IPS DF 6.9 (cell line): ENCODE results near the gene KLRG1.

Source experiments
- DNase-seq: peaks from one replicate; pipeline ENCODE4 v3.0.0-alpha.2; 2013; ENCODE audit warnings: low read depth, low spot score
- H3K27ac ChIP-seq: one replicate; pipeline ENCODE4 v1.5.1; 2013; ENCODE audit warnings: low read length, control low read depth
- H3K27me3 ChIP-seq: 2 replicates; pipeline ENCODE4 v1.6.1; 2013; ENCODE audit warnings: mild to moderate bottlenecking, low read length; ENCODE audit not compliant: control insufficient read depth, insufficient read depth
- H3K36me3 ChIP-seq: 2 replicates; pipeline ENCODE4 v1.6.1; 2013; ENCODE audit warnings: low read length; ENCODE audit not compliant: control insufficient read depth, insufficient read depth
- H3K4me1 ChIP-seq: 2 replicates; pipeline ENCODE4 v1.6.1; 2013; ENCODE audit warnings: low read length; ENCODE audit not compliant: control insufficient read depth, insufficient read depth
- H3K4me3 ChIP-seq: 2 replicates; pipeline ENCODE4 v1.5.1; 2013; ENCODE audit warnings: mild to moderate bottlenecking, low read length
- H3K9me3 ChIP-seq: 2 replicates; pipeline ENCODE4 v1.6.1; 2013; ENCODE audit warnings: low read length, inconsistent platforms; ENCODE audit not compliant: control insufficient read depth, insufficient read depth
- WGBS: extraction: QIAGEN DNeasy Blood & Tissue Kit; methylation state at CpG from one replicate; pipeline ENCODE4 v1.1.7; 2013; ENCODE audit warnings: mixed read lengths, missing lambda C conversion rate; ENCODE audit not compliant: insufficient read length, insufficient coverage; 5-methylcytosine and 5-hydroxymethylcytosine counted together

The KLRG1 gene

DNA sequence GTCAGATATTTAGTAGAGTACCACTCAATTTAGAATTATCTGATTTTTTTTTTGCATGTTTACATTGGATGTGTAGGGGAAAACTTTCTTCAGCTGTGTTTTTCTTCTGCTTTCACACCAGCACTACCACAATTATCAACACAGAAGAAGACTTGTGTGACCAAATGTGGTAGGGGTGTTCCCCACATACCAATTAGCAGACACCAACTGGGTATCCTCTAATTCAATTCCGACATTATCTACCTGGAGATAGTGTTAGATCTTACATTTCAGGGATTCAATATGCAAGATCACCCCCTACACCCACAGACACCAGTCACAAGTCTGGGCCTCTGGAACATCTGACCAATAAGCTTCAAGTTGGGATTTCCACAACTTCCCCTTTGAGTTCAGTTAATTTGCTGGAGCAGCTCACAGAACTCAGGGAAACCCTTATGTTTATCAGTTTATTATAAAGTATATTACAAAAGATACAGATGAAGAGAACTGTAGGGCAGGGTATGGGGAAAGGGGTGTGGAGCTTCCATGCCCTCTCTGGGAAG, 4.1 kb upstream of the KLRG1 start:
- Histone ChIP-seq H3K36me3 (no peaks in the 10 kb centered on the region), H3K4me3 (no peak overlapping the region), H3K4me1 (no peaks in the 10 kb centered on the region), H3K9me3 (no peaks in the 10 kb centered on the region), H3K27ac (no peak overlapping the region), H3K27me3 (no peaks in the 10 kb centered on the region)
- DNase-seq = no peak
- no CpG with 5 or more reads among the region's 1 CpG for WGBS

DNA sequence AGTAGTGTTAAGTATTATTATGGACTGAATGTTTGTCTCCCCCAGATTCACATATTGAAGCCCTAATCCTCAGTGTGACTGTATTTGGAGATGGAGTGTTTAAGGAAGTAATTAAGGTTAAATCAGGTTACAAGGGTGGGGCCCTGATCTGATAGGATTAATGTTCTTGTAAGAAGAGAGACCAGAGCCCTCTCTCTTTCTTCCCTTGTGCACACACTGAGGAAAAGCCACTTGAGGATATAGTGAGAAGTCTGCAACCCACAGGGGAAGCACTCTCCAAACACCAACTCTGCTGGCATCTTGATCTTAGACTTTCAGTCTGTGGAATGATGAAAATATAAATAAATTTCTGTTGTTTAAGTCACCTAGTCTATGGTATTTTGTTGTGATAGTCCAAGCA, 2.2 kb upstream of the KLRG1 start:
- no peak overlapping the region for H3K27ac ChIP-seq
- no peak for DNase-seq
- H3K9me3 ChIP-seq = no peaks in the 10 kb centered on the region
- H3K4me3 ChIP-seq = no peak overlapping the region
- H3K4me1 ChIP-seq = no peaks in the 10 kb centered on the region
- H3K27me3 ChIP-seq = no peaks in the 10 kb centered on the region
- no peaks in the 10 kb centered on the region for H3K36me3 ChIP-seq

DNA sequence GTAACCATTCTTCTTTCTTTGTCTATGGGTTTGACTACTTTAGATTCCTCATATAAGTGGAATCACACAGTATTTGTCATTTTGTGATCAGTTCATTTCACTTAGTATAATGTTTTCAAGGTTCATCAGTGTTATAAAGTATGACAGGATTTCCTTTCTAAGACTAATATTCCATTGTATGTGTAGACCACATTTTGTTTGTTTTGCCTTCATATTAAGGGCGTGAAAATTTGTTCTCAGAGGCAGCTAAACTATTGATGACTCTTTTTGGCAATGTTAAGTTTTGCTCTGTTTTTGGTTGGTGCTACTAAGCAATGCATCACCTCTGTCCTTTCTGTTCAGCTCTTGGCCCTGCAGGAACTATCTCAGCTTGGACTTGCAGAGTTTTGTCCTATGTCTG, 1.7 kb upstream of the KLRG1 start:
- no peak for DNase-seq
- H3K4me1 ChIP-seq = no peaks in the 10 kb centered on the region
- H3K4me3 ChIP-seq = no peak overlapping the region
- H3K27ac ChIP-seq = no peak overlapping the region
- WGBS = no CpG with 5 or more reads among the region's 1 CpG
- H3K27me3 ChIP-seq = no peaks in the 10 kb centered on the region
- H3K36me3 ChIP-seq = no peaks in the 10 kb centered on the region
- H3K9me3 ChIP-seq = no peaks in the 10 kb centered on the region

DNA sequence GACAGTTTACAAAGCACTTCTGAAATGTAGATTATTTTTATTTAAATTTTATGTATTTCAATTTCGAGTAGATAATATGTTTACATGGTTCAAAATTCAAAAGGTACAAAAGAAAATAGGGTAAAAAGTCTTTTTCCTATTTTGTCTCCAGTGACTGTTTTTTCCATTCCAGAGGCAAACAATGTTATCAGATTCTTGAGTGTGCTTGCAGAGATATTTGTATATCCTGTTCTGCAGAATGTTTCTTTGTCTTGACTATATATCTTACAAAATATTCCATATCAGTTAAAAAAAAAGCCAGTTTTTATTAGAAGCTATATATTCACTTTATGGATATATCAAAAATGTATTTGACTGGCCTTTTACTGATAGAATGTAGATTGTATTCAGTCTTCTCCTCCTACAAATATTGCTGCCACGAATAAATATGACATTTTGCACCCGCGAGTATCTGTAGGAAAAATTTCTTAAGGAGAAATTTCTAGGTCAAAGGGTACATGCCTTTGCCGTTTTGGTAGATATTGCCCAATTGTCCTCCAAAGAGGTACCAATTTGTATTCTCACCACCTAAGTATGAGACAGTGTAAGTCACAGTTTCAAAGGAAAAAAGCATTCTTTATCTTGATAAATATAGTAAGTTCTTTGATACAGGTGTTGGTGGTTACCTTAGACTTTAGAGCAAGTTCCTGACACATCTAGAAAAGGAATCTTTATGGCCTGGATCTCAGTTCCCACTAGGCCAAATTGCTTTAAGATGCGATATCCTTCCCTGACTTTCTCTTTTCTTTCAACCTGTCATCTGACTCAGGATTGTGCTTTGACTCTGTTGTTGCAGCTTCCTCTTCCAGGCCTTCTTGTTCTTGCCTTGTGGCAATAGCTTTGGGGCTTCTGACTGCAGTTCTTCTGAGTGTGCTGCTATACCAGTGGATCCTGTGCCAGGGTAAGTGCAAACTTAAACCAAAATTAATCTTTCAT, 2.3 kb downstream of the KLRG1 start:
- Histone ChIP-seq H3K27me3 (no peaks in the 10 kb centered on the region), H3K4me3 (no peak overlapping the region), H3K9me3 (no peaks in the 10 kb centered on the region), H3K36me3 (no peaks in the 10 kb centered on the region), H3K4me1 (no peaks in the 10 kb centered on the region), H3K27ac (no peak overlapping the region)
- no CpG with 5 or more reads among the region's 6 CpGs for WGBS
- DNase-seq = no peak

DNA sequence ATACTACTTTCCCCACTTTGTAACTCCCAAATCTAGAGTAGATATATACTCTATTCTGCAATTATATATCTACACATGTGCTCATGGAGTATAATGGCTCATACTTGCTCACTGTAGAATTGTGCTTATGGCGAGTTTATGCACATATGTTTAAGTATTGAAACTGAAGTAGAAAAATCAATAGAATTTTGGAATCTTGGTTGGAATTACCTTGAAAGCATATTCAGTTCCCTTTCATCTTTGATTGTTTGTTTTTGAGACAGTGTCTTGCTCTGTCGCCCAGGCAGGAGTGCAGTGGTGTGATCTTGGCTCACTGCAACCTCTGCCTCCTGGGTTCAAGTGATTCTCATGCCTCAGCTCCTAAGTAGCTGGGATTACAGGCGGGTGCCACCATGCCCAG, 4.5 kb downstream of the KLRG1 start:
- no peaks in the 10 kb centered on the region for H3K9me3 ChIP-seq
- H3K27me3 ChIP-seq = no peaks in the 10 kb centered on the region
- H3K27ac ChIP-seq = no peak overlapping the region
- H3K4me3 ChIP-seq = no peak overlapping the region
- WGBS = no CpG with 5 or more reads among the region's 3 CpGs
- H3K4me1 ChIP-seq = no peaks in the 10 kb centered on the region
- DNase-seq = no peak
- no peaks in the 10 kb centered on the region for H3K36me3 ChIP-seq

DNA sequence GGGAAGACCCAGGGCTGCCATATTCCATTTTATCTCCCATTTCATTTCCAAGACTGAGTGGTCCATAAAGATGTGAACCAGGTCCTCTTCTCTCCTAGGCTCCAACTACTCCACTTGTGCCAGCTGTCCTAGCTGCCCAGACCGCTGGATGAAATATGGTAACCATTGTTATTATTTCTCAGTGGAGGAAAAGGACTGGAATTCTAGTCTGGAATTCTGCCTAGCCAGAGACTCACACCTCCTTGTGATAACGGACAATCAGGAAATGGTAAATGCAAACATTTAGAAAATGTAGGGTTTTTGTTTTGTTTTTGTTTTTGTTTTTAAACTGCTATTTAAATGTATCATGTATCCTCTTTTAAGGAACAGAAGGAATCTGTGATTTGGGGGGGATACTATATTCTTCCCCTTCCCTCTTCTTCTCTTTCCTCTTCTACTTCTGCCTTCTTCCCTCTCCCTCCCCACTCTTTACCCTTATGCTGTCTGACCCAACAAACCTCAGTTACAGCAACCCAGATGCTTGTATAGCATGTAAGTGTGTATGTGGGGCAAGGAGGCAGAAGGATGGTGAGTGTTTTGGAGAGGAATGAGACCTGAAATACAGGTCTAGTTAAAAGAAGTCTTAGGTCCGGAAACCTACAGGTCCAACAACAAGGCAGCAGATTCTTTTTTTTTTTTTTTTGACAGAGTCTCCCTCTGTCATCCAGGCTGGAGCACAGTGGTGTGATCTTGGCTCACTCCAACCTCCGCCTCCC, 5.9 kb downstream of the KLRG1 start:
- no peaks in the 10 kb centered on the region for H3K27me3 ChIP-seq
- no peaks in the 10 kb centered on the region for H3K36me3 ChIP-seq
- H3K4me1 ChIP-seq = no peaks in the 10 kb centered on the region
- H3K27ac ChIP-seq = no peak overlapping the region
- DNase-seq = no peak
- no peak overlapping the region for H3K4me3 ChIP-seq
- WGBS = no CpG with 5 or more reads among the region's 4 CpGs
- H3K9me3 ChIP-seq = no peaks in the 10 kb centered on the region

DNA sequence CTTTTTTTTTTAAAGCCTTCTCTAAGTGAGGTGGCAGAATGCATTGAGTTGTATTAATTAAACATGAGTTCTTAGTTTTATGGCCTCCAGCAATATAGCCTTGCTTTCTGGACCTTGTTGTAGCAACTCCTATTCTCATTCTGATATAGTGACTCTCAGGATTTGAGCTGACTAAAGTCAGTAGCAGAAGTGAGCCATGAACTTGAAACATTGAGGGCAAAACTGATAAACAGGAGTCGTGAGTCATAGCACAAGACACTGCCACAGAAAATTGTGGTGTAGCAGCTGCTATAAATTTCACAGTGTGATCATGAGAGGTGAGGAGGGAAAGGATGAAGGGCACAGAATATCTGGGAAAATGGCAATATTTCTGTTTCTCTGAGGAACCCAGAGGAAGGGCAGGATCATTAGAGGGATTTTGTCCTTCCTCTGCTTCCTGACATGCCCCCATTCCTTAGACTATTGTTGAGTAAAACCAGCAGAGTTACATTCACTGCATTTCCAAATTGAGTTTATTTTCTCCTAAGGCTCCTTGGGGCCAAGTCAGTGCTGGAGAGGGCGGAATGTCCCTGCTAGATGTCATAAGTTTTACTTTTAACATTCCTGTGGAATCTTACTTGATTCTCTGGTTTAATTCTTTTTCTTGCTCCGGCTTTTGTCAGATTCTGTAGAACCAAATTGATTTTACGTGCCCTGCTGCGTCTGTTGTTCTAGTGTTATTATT, 7.5 kb downstream of the KLRG1 start:
- Histone ChIP-seq H3K27ac (no peak overlapping the region), H3K4me3 (no peak overlapping the region), H3K27me3 (no peaks in the 10 kb centered on the region), H3K4me1 (no peaks in the 10 kb centered on the region), H3K36me3 (no peaks in the 10 kb centered on the region), H3K9me3 (no peaks in the 10 kb centered on the region)
- no peak for DNase-seq
- no CpG with 5 or more reads among the region's 5 CpGs for WGBS

DNA sequence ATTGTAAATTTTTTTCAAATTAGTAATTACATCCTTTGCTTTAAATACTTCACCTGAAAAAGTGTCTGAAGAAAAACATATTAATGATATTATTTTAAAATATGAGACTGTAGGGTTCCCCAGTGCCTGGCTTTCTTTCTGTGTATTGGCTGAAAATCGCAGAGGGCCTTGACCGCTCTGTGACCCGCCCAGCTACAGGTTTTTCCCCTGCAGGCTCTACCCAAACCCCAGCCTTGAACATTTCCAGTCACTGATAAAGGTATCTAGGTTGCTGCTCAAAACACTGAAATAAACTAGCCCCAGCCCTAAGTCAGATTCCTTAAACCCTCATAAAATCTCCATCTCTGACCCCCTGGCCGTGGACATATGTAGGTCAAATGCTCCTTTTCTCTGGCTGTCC, 11.9 kb downstream of the KLRG1 start:
- H3K9me3 ChIP-seq = no peaks in the 10 kb centered on the region
- DNase-seq = no peak
- no CpG with 5 or more reads among the region's 4 CpGs for WGBS
- no peaks in the 10 kb centered on the region for H3K36me3 ChIP-seq
- H3K27me3 ChIP-seq = no peaks in the 10 kb centered on the region
- H3K27ac ChIP-seq = no peak overlapping the region
- H3K4me1 ChIP-seq = no peaks in the 10 kb centered on the region
- H3K4me3 ChIP-seq = no peak overlapping the region

DNA sequence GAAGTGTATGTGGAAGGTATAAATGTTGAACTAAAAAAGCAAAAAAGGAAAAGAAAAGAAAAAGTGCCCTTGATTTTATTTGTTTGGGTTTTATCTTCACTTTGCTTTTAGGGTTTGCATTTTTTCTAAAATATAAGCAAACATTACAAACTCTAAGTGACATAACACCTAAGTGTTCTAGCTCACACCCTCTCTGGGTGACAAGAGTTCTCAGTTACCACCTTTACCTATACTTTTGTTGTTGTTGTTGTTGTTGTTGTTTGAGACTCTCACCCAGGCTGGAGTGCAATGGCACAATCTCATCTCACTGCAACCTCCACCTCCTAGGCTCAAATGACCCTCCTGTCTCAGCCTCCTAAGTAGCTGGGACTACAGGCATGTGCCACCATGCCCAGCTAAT, 13.0 kb downstream of the KLRG1 start:
- Histone ChIP-seq H3K4me1 (no peaks in the 10 kb centered on the region), H3K27me3 (no peaks in the 10 kb centered on the region), H3K27ac (no peak overlapping the region), H3K4me3 (no peak overlapping the region), H3K36me3 (no peaks in the 10 kb centered on the region), H3K9me3 (no peaks in the 10 kb centered on the region)
- DNase-seq = no peak

DNA sequence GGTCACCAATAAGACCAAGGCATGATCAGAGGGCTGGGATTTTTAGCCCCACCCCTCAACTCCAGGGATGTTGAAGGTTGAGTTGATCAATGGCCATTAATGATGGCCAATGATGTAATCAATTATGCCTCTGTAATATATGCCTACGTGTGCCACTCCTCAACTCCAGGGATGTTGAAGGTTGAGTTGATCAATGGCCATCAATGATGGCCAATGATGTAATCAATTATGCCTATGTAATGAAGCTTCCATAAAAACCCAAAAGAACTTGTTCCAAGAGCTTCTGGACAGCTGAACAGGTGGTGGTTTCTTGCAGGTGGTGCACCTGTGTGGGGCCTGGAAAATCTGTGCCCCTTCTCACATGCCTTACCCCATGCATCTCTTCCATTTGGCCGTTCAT, 33.2 kb downstream of the KLRG1 start:
- no CpG with 5 or more reads among the region's 2 CpGs for WGBS
- Histone ChIP-seq H3K4me1 (no peaks in the 10 kb centered on the region), H3K4me3 (no peak overlapping the region), H3K27me3 (no peaks in the 10 kb centered on the region), H3K9me3 (no peaks in the 10 kb centered on the region), H3K27ac (no peak overlapping the region), H3K36me3 (no peaks in the 10 kb centered on the region)
- DNase-seq = no peak
